Stomach (tissue), 9 donors: Measurements from ENCODE around the gene MSMO1. TPM values are rescaled to one million over a fixed set of nuclear protein-coding genes. Genes with fewer than 3 reads are reported as not detected.

Experiments used
- DNase-seq, 2 donors: peaks; one replicate each; pipeline versions ENCODE4 v3.0.0 to v3.0.0-alpha.2; 2013 to 2019
- H3K27ac ChIP-seq, 5 donors: fragments of 200-600 bp in 4 of 5; sonication (generic) in 4 of 5; one replicate each; pipeline ENCODE4 v1.5.1; 2013 to 2019; ENCODE audit warnings: mild to moderate bottlenecking in 1 of 5, moderate library complexity in 1 of 5
- H3K27me3 ChIP-seq, 3 donors: fragments of 200-600 bp; sonication (generic); one replicate each; pipeline ENCODE4 v1.5.1; 2017 to 2019; ENCODE audit warnings: mixed run types in 1 of 3
- H3K36me3 ChIP-seq, 4 donors: fragments of 200-600 bp; sonication (generic); 1 replicate in 3 of 4; 2 replicates in 1 of 4; pipeline ENCODE4 v1.5.1; 2016 to 2019
- H3K4me1 ChIP-seq, 4 donors: fragments of 200-600 bp; sonication (generic); one replicate each; pipeline ENCODE4 v1.5.1; 2016 to 2019
- H3K4me3 ChIP-seq, 4 donors: fragments of 200-600 bp; sonication (generic) in 3 of 4; one replicate each; pipeline ENCODE4 v1.5.1; 2016 to 2019; ENCODE audit warnings: mild to moderate bottlenecking in 1 of 4
- H3K9me3 ChIP-seq, 4 donors: fragments of 200-600 bp; sonication (generic); one replicate each; pipeline ENCODE4 v1.5.1; 2016 to 2019
- CTCF ChIP-seq, 7 experiments: fragments of 450-650 bp in 4 of 7; fragments of 200-600 bp in 3 of 7; sonication (generic) in 3 of 7; IDR thresholded peaks; one replicate each; pipeline ENCODE4 v1.5.1; 2016 to 2019; ENCODE audit warnings: antibody characterized with exemption in 7 of 7, control low read depth in 2 of 7, mild to moderate bottlenecking in 1 of 7
- EP300 ChIP-seq: sonication (generic); formaldehyde crosslinking; IDR thresholded peaks from one replicate; pipeline ENCODE4 v1.6.1; 2017; ENCODE audit warnings: antibody characterized with exemption
- POLR2A ChIP-seq, 4 donors: fragments of 450-650 bp; IDR thresholded peaks; one replicate each; pipeline ENCODE4 v1.6.1; 2016; ENCODE audit warnings: antibody characterized with exemption in 4 of 4, control low read depth in 2 of 4, mild to moderate bottlenecking in 1 of 4, moderate library complexity in 1 of 4
- POLR2AphosphoS5 ChIP-seq, 3 donors: sonication (generic); formaldehyde crosslinking; IDR thresholded peaks; one replicate each; pipeline ENCODE4 v1.6.1; 2016; ENCODE audit warnings: antibody characterized with exemption in 3 of 3
- WGBS, 5 donors: extraction: QIAGEN DNeasy Blood & Tissue Kit in 3 of 5; methylation state at CpG; one replicate each; pipeline versions ENCODE4 v1.1.5 to v1.1.7; 2013 to 2018; 5-methylcytosine and 5-hydroxymethylcytosine counted together
- intact Hi-C: fragments of 100-400 bp; cut with DNase I; formaldehyde crosslinking; loops from one replicate; pipeline ENCODE4 v1.15.1; 2023; ENCODE audit warnings: low total_unique reads
- polyA plus RNA-seq, 3 donors: library from polyadenylated mRNA; stranded (reverse); fragments of 200-250 nt; gene quantifications; one replicate each; pipeline ENCODE4 v1.2.3, GENCODE V29; 2013
- total RNA-seq, 5 donors: library from RNA; depleted of rRNA; stranded (reverse); fragments of >200 nt; gene quantifications; one replicate each; pipeline versions ENCODE4 v1.1.0 to v1.2.3, GENCODE V29; 2014 to 2016
- donor health status: healthy with polysubstance abuse.
- donor health status: Bipolar disorder and iron deficiency.
- donor health status: healthy.

The MSMO1 gene
- total and polyA plus RNA-seq, 8 donors: 6.7 to 62.6 (median 25.4) TPM

DNA sequence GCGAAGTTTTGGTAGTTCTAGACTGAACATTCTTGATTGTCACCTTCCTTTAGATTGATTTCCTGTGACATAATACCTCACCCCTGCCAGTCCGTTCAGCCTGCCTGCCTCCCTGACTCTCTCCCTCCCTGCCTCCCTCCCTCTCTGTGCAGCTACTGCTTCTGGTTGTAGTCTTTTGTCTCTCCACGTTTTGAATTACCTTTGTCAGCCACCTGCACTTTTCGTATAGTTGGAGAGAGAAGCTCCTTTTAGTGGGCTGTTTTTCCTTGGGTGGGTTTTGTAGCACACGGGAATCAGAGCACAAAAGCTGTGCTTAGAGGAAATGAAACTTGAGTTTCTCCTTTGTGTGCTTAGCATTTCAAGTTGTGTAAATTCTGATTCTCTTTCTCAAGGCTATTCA, 32.6 kb upstream of the MSMO1 start:
- no peaks in the 10 kb centered on the region for H3K27me3 ChIP-seq
- peaks cover 0 to 19% (median 4%) of the 10 kb centered on the region in 4 donors for H3K4me1 ChIP-seq
- no peak overlapping the region for H3K27ac ChIP-seq
- intact Hi-C loops: no loop called here
- no peaks in the 10 kb centered on the region for H3K9me3 ChIP-seq
- TF ChIP-seq EP300: no peak
- no peak for TF ChIP-seq POLR2A (IDR thresholded peaks at IDR 0.05)
- TF ChIP-seq CTCF (IDR thresholded peaks at IDR 0.05): no peak
- TF ChIP-seq POLR2AphosphoS5 (IDR thresholded peaks at IDR 0.05): no peak
- 50 to 62% (median 58%) methylated on average over 5 of the region's 5 CpGs for WGBS, 5 donors
- peaks cover 8 to 30% (median 27%) of the 10 kb centered on the region in 4 donors for H3K36me3 ChIP-seq
- peak in 1 of 2 donors; percentile 39 for DNase-seq
- H3K4me3 ChIP-seq: no peak overlapping the region

DNA sequence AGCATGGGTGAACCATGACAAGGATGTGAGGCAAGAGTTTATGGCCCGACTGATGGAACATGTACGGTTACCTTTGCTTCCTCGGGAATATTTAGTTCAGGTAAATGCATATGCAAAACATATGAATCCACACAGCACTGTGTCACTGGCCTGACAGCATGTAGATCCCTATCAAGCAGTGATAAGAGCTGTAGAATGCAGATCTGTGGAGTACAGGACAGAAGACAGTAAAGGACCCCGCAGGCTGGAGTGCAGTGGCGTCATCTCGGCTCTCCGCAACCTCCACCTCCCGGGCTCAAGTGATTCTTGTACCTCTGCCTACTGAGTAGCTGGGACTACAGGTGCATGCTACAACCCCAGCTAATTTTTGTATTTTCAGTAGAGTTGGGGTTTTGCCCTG, 29.8 kb upstream of the MSMO1 start:
- intact Hi-C loops: no loop called here
- no peak overlapping the region for H3K4me3 ChIP-seq
- no peak for DNase-seq
- WGBS, 5 donors: 92 to 98% (median 97%) methylated on average over 7 to 8 of the region's 8 CpGs
- TF ChIP-seq POLR2A (IDR thresholded peaks at IDR 0.05): no peak
- no peak for TF ChIP-seq EP300
- TF ChIP-seq POLR2AphosphoS5 (IDR thresholded peaks at IDR 0.05): no peak
- no peak for TF ChIP-seq CTCF (IDR thresholded peaks at IDR 0.05)
- H3K27ac ChIP-seq: no peak overlapping the region
- no peaks in the 10 kb centered on the region for H3K9me3 ChIP-seq
- H3K27me3 ChIP-seq: no peaks in the 10 kb centered on the region
- H3K4me1 ChIP-seq: peaks cover 0 to 38% (median 12%) of the 10 kb centered on the region in 4 donors
- H3K36me3 ChIP-seq: peaks cover 8 to 33% (median 29%) of the 10 kb centered on the region in 4 donors

- peak in 1 of 2 donors; percentile 9 for DNase-seq
- peaks cover 8 to 33% (median 29%) of the 10 kb centered on the region in 4 donors for H3K36me3 ChIP-seq
- H3K9me3 ChIP-seq: no peaks in the 10 kb centered on the region
- WGBS, 5 donors: 89 to 95% (median 93%) methylated on average over 5 of the region's 5 CpGs
- TF ChIP-seq POLR2AphosphoS5 (IDR thresholded peaks at IDR 0.05) (no peak), POLR2A (IDR thresholded peaks at IDR 0.05) (no peak), CTCF (IDR thresholded peaks at IDR 0.05) (no peak), EP300 (no peak)
- H3K27me3 ChIP-seq: no peaks in the 10 kb centered on the region
- H3K27ac ChIP-seq: no peak overlapping the region
- H3K4me3 ChIP-seq: no peak overlapping the region
- intact Hi-C loops: no loop called here
- H3K4me1 ChIP-seq: peaks cover 0 to 30% (median 11%) of the 10 kb centered on the region in 4 donors
Observed at GRCh38 chr4:165299399-165300060, 27.9 kb upstream of the MSMO1 start.

DNA sequence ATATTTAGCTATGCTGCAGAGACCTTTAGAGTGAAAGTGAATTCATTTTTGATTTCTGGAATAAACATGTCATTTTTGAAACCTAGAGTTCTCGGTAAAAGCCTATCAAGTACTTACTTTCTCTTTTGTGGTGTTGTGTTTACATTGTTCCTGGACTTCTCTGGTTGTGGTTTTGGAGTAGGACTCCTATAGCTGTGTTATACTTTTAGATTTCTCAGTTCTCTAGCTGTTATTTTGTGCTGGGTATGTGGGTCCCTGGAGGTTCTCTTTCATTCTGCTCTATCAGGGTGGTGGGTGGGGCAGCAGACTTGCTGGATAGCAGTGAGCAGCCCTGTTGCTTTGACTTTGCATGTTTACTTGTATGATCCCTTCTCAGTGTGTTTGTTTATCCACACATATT, 25.6 kb upstream of the MSMO1 start:
- Histone ChIP-seq H3K36me3 (peaks cover 8 to 40% (median 28%) of the 10 kb centered on the region in 4 donors), H3K4me1 (peaks cover 0 to 20% (median 8%) of the 10 kb centered on the region in 4 donors), H3K27ac (peak overlapping the region in 2 of 5 donors; percentile 11 to 21), H3K4me3 (peak overlapping the region in 3 of 4 donors; percentile 10 to 38 (median 26)), H3K27me3 (no peaks in the 10 kb centered on the region), H3K9me3 (no peaks in the 10 kb centered on the region)
- whole genome bisulfite sequencing, 5 donors: 0 to 7% (median 6%) methylated on average over 1 of the region's 1 CpG
- no peak for TF ChIP-seq CTCF (IDR thresholded peaks at IDR 0.05)
- no peak for TF ChIP-seq EP300
- TF ChIP-seq POLR2AphosphoS5 (IDR thresholded peaks at IDR 0.05): no peak
- intact Hi-C loops: no loop called here
- peak in 1 of 2 donors; percentile 41 for DNase-seq
